HepG2 (cell line): Measurements from ENCODE around the gene SLC9A5. TPM values are rescaled to one million over a fixed set of nuclear protein-coding genes. Genes with fewer than 3 reads are reported as not detected.

Source experiments
- ATRX ChIP-seq: sonication (generic); formaldehyde crosslinking; IDR thresholded peaks from 2 replicates; pipeline ENCODE4 v1.4.0; 2020; ENCODE audit warnings: missing genetic modification reagents, borderline replicate concordance
- CBX5 ChIP-seq: sonication (generic); formaldehyde crosslinking; IDR thresholded peaks from 2 replicates; pipeline ENCODE4 v1.4.0; 2020; ENCODE audit warnings: missing genetic modification reagents, borderline replicate concordance
- GPN1 ChIP-seq: sonication (generic); formaldehyde crosslinking; IDR thresholded peaks from 2 replicates; pipeline ENCODE4 v1.5.1; 2020; ENCODE audit warnings: missing genetic modification reagents, borderline replicate concordance
- HNF4A ChIP-seq: sonication (generic); formaldehyde crosslinking; IDR thresholded peaks from 2 replicates; pipeline ENCODE4 v1.4.0; 2020; ENCODE audit warnings: missing genetic modification reagents
- NCOA2 ChIP-seq: sonication (generic); formaldehyde crosslinking; IDR thresholded peaks from 2 replicates; pipeline ENCODE4 v1.8.0; 2022; ENCODE audit warnings: inconsistent platforms
- NFKBIZ ChIP-seq: IDR thresholded peaks from 2 replicates; pipeline ENCODE4 v1.6.1; 2018; ENCODE audit warnings: missing genetic modification reagents, missing compliant biosample characterization
- NONO ChIP-seq, 2 experiments: fragments of 450-650 bp in 1 of 2; sonication (generic) in 1 of 2; formaldehyde crosslinking in 1 of 2; IDR thresholded peaks in 1 of 2; conservative IDR thresholded peaks in 1 of 2; 2 replicates each; pipeline versions ENCODE4 v1.6.1 to v1.8.0; 2017 to 2022; ENCODE audit warnings: mild to moderate bottlenecking in 1 of 2, missing genetic modification reagents in 1 of 2, moderate library complexity in 1 of 2
- NR2C2 ChIP-seq: sonication (generic); formaldehyde crosslinking; IDR thresholded peaks from 2 replicates; pipeline ENCODE4 v1.4.0; 2020; ENCODE audit warnings: missing genetic modification reagents, mild to moderate bottlenecking, moderate library complexity, borderline replicate concordance
- POLR2AphosphoS2 ChIP-seq: IDR thresholded peaks from 2 replicates; pipeline ENCODE4 v1.6.1; 2011; ENCODE audit warnings: low read depth, low read length, improper control_type of control experiment
- RORA ChIP-seq: sonication (generic); formaldehyde crosslinking; IDR thresholded peaks from 2 replicates; pipeline ENCODE4 v1.5.0; 2020; ENCODE audit warnings: mild to moderate bottlenecking, missing genetic modification reagents, moderate library complexity
- SETDB1 ChIP-seq: sonication (generic); formaldehyde crosslinking; IDR thresholded peaks from 2 replicates; pipeline ENCODE4 v1.5.1; 2020; ENCODE audit warnings: missing genetic modification reagents, mild to moderate bottlenecking, borderline replicate concordance
- TAF15 ChIP-seq: fragments of 200-400 bp; formaldehyde crosslinking; IDR thresholded peaks from one replicate; pipeline ENCODE4 v1.6.1; 2018; ENCODE audit warnings: mild to moderate bottlenecking, low read depth, low read length; ENCODE audit not compliant: poor library complexity, severe bottlenecking
- ZIK1 ChIP-seq: sonication (generic); formaldehyde crosslinking; IDR thresholded peaks from 2 replicates; pipeline ENCODE4 v1.5.0; 2020; ENCODE audit warnings: mild to moderate bottlenecking, low read depth, missing genetic modification reagents, borderline replicate concordance
- ZNF275 ChIP-seq: sonication (generic); formaldehyde crosslinking; IDR thresholded peaks from 2 replicates; pipeline ENCODE4 v1.8.0; 2022; ENCODE audit warnings: missing genetic modification reagents, mild to moderate bottlenecking, inconsistent platforms, borderline replicate concordance
- ZNF746 ChIP-seq: sonication (generic); formaldehyde crosslinking; IDR thresholded peaks from 2 replicates; pipeline ENCODE4 v1.8.0; 2022; ENCODE audit warnings: mild to moderate bottlenecking, missing genetic modification reagents
- ZNF792 ChIP-seq: IDR thresholded peaks from 2 replicates; pipeline ENCODE4 v1.6.1; 2016
- ZSCAN25 ChIP-seq: sonication (generic); formaldehyde crosslinking; IDR thresholded peaks from 2 replicates; pipeline ENCODE4 v1.8.0; 2022; ENCODE audit warnings: mild to moderate bottlenecking, missing genetic modification reagents
- polyA plus RNA-seq, 8 experiments: library from polyadenylated mRNA; depleted of rRNA in 3 of 8; stranded (reverse) in 7 of 8; unstranded in 1 of 8; fragments of >200 nt; fragmentation: Illumina TruSeq in 4 of 8; extraction: Trizol in 4 of 8; gene quantifications; 2 replicates each; pipeline versions ENCODE4 v1.2.1 to v1.2.3, GENCODE V29; 2011 to 2016; ENCODE audit warnings: low read depth in 4 of 8, missing spikeins in 1 of 8, mixed read lengths in 1 of 8; ENCODE audit not compliant: insufficient read depth in 1 of 8
- total RNA-seq, 5 experiments: library from RNA; depleted of rRNA; stranded (reverse); fragments of >200 nt; fragmentation: Illumina TruSeq; extraction: Trizol; gene quantifications; 2 replicates each; pipeline ENCODE4 v1.2.3, GENCODE V29; 2016; ENCODE audit warnings: low read depth in 1 of 5
- TF ChIP-seq, protein P1 (sequence below): sonication (generic); formaldehyde crosslinking; IDR thresholded peaks from 2 replicates; pipeline ENCODE4 v1.4.0; 2020; ENCODE audit warnings: missing genetic modification reagents, borderline replicate concordance
- TF ChIP-seq, protein P2 (sequence below): sonication (generic); formaldehyde crosslinking; IDR thresholded peaks from 2 replicates; pipeline ENCODE4 v1.4.0; 2020; ENCODE audit warnings: missing genetic modification reagents
- TF ChIP-seq, protein P3 (sequence below): sonication (generic); formaldehyde crosslinking; IDR thresholded peaks from 2 replicates; pipeline ENCODE4 v1.5.0; 2020; ENCODE audit warnings: missing genetic modification reagents, mild to moderate bottlenecking, borderline replicate concordance
- TF ChIP-seq, protein P4 (sequence below): sonication (generic); formaldehyde crosslinking; IDR thresholded peaks from 2 replicates; pipeline ENCODE4 v1.4.0; 2020; ENCODE audit warnings: missing genetic modification reagents, low read depth, mild to moderate bottlenecking, borderline replicate concordance

The SLC9A5 gene
- total and polyA plus RNA-seq, 2 of the 13 experiments (the other 11 are each of a cell fraction or from before 2014, with no cell fraction given) = 0.58 to 1.4 TPM

DNA sequence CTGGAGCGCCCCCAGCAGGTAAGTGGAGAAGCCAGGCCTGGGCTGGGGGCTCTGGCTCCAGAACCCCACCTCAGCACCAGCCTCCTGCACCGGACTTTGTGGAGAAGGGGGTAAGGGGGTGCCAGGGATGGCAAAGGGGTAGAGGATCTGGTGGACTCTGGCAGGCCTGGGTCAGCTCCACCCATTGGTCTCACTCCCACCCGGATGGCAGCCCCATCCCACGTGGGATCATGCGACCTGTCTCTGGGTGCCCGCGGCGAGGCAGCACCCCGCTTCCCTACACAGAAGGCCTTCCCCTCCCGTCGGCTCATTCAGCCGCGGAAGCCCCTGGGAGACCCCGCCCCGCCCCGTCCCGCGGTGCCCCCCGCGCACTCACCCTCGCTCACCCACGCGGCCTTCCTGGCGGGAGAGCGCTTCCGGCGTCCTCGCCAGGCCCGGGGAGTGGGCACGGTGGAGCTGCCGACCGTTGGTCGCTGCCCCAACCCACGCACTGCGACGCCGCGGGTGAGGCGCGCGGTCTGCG, 30.1 kb downstream of the SLC9A5 start (continued):
- TF ChIP-seq, protein P1, sequence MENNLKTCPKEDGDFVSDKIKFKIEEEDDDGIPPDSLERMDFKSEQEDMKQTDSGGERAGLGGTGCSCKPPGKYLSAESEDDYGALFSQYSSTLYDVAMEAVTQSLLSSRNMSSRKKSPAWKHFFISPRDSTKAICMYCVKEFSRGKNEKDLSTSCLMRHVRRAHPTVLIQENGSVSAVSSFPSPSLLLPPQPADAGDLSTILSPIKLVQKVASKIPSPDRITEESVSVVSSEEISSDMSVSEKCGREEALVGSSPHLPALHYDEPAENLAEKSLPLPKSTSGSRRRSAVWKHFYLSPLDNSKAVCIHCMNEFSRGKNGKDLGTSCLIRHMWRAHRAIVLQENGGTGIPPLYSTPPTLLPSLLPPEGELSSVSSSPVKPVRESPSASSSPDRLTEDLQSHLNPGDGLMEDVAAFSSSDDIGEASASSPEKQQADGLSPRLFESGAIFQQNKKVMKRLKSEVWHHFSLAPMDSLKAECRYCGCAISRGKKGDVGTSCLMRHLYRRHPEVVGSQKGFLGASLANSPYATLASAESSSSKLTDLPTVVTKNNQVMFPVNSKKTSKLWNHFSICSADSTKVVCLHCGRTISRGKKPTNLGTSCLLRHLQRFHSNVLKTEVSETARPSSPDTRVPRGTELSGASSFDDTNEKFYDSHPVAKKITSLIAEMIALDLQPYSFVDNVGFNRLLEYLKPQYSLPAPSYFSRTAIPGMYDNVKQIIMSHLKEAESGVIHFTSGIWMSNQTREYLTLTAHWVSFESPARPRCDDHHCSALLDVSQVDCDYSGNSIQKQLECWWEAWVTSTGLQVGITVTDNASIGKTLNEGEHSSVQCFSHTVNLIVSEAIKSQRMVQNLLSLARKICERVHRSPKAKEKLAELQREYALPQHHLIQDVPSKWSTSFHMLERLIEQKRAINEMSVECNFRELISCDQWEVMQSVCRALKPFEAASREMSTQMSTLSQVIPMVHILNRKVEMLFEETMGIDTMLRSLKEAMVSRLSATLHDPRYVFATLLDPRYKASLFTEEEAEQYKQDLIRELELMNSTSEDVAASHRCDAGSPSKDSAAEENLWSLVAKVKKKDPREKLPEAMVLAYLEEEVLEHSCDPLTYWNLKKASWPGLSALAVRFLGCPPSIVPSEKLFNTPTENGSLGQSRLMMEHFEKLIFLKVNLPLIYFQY (CRISPR knock-in tag) = no peak
- TF ChIP-seq POLR2AphosphoS2 = no peak
- no peak; the same call in 1 of the 2 replicates for TF ChIP-seq NCOA2 (CRISPR knock-in tag)
- TF ChIP-seq ZNF275 (CRISPR knock-in tag) = 0 out of 2 replicates have a peak, but pooled peaks have one; percentile 26
- no peak for TF ChIP-seq ATRX (CRISPR knock-in tag)
- no peak for TF ChIP-seq NONO (IDR thresholded peaks at IDR 0.05)
- no peak for TF ChIP-seq NONO (CRISPR knock-in tag; conservative IDR thresholded peaks at IDR 0.05)
- TF ChIP-seq ZSCAN25 = no peak; the same call in 1 of the 2 replicates
- peak; percentile 51 for TF ChIP-seq HNF4A (CRISPR knock-in tag)
- TF ChIP-seq, protein P2, sequence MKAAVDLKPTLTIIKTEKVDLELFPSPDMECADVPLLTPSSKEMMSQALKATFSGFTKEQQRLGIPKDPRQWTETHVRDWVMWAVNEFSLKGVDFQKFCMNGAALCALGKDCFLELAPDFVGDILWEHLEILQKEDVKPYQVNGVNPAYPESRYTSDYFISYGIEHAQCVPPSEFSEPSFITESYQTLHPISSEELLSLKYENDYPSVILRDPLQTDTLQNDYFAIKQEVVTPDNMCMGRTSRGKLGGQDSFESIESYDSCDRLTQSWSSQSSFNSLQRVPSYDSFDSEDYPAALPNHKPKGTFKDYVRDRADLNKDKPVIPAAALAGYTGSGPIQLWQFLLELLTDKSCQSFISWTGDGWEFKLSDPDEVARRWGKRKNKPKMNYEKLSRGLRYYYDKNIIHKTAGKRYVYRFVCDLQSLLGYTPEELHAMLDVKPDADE = no peak
- no peak for TF ChIP-seq RORA
- TF ChIP-seq CBX5 = 0 out of 2 replicates have a peak, but pooled peaks have one; percentile 35
- TF ChIP-seq, protein P3, sequence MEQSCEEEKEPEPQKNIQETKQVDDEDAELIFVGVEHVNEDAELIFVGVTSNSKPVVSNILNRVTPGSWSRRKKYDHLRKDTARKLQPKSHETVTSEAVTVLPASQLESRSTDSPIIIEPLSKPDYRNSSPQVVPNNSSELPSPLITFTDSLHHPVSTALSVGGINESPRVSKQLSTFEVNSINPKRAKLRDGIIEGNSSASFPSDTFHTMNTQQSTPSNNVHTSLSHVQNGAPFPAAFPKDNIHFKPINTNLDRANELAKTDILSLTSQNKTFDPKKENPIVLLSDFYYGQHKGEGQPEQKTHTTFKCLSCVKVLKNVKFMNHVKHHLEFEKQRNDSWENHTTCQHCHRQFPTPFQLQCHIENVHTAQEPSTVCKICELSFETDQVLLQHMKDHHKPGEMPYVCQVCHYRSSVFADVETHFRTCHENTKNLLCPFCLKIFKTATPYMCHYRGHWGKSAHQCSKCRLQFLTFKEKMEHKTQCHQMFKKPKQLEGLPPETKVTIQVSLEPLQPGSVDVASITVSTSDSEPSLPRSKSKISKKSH (CRISPR knock-in tag) = peak; percentile 25; the same call in 1 of the 2 replicates
- no peak for TF ChIP-seq TAF15
- TF ChIP-seq NFKBIZ (CRISPR knock-in tag) = no peak
- TF ChIP-seq SETDB1 = no peak
- TF ChIP-seq ZNF746 = no peak
- TF ChIP-seq ZIK1 (CRISPR knock-in tag) = no peak
- 0 out of 2 replicates have a peak, but pooled peaks have one; percentile 40 for TF ChIP-seq ZNF792 (CRISPR knock-in tag)
- no peak for TF ChIP-seq NR2C2 (CRISPR knock-in tag)
- TF ChIP-seq, protein P4, sequence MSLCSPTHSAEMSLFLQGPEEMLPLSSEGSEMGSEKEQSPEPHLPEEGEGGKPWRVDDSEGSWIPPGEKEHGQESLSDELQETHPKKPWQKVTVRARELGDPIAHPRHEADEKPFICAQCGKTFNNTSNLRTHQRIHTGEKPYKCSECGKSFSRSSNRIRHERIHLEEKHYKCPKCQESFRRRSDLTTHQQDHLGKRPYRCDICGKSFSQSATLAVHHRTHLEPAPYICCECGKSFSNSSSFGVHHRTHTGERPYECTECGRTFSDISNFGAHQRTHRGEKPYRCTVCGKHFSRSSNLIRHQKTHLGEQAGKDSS (CRISPR knock-in tag) = no peak
- TF ChIP-seq GPN1 (CRISPR knock-in tag) = 0 out of 2 replicates have a peak, but pooled peaks have one; percentile 63
